HL-60 (cell line): ENCODE measurements around the gene MMP25.

Experiments used
- DNase-seq, 2 experiments: peaks; one replicate each; pipeline ENCODE4 v3.0.0-alpha.2; 2010 to 2020; ENCODE audit warnings: low read depth in 1 of 2, low spot score in 1 of 2
- H3K27ac ChIP-seq: fragments of 250-450 bp; sonication (Bioruptor Pico); replicated peaks from 2 replicates; pipeline ENCODE4 v1.5.1; 2020; ENCODE audit warnings: mild to moderate bottlenecking, moderate library complexity
- H3K27me3 ChIP-seq: fragments of 250-450 bp; sonication (Bioruptor Pico); 2 replicates; pipeline ENCODE4 v1.5.1; 2021; ENCODE audit warnings: mild to moderate bottlenecking, moderate library complexity; ENCODE audit not compliant: insufficient read depth, poor library complexity, severe bottlenecking
- H3K4me3 ChIP-seq: replicated peaks from 2 replicates; pipeline ENCODE4 v1.5.1; 2011; ENCODE audit warnings: mild to moderate bottlenecking, control low read depth, low read length; ENCODE audit not compliant: insufficient read depth
- CTCF ChIP-seq: IDR thresholded peaks from one replicate; pipeline ENCODE4 v1.5.1; 2011; ENCODE audit warnings: low read length, control low read depth, inconsistent platforms; ENCODE audit not compliant: insufficient read depth
- GABPA ChIP-seq: IDR thresholded peaks from 2 replicates; pipeline ENCODE4 v1.6.1; 2012; ENCODE audit warnings: low read depth
- POLR2AphosphoS5 ChIP-seq: IDR thresholded peaks from 2 replicates; pipeline ENCODE4 v1.6.1; 2012; ENCODE audit warnings: low read depth
- SPI1 ChIP-seq: IDR thresholded peaks from 2 replicates; pipeline ENCODE4 v1.6.1; 2012; ENCODE audit warnings: low read depth, mild to moderate bottlenecking, borderline replicate concordance
- TF ChIP-seq, protein P1 (sequence below): IDR thresholded peaks from 2 replicates; pipeline ENCODE4 v1.6.1; 2012; ENCODE audit warnings: low read depth; ENCODE audit not compliant: insufficient replicate concordance

The MMP25 gene

DNA sequence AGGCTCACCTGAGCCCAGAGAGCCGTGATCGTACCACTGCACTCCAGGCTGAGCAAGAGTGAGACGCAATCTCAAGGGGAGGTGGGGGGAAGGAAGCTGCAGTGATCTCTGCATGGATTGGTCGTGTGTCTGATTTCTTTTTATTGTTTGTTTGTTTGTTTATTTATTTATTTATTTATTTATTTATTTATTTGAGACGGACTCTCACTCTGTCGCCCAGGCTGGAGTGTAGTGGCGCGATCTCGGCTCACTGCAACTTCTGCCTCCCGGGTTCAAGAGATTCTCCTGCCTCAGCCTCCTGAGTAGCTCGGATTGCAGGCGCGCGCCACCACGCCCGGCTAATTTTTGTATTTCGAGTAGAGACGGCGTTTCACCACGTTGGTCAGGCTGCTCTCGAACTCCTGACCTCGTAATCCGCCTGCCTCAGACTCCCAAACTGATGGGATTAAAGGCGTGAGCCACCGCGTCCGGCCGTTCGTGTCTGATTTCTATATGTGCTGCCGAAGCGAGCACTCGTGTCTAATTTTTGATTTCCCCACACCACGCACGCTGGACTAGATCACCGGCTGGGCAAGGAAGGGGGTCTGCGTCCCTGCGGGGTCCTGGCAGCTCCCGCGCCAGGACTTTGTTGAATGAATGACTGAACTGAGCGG is 26.6 kb upstream of the MMP25 start:
- TF ChIP-seq POLR2AphosphoS5: no peak
- no peak for TF ChIP-seq SPI1
- no peak for TF ChIP-seq GABPA
- TF ChIP-seq CTCF: no peak
- TF ChIP-seq, protein P1, sequence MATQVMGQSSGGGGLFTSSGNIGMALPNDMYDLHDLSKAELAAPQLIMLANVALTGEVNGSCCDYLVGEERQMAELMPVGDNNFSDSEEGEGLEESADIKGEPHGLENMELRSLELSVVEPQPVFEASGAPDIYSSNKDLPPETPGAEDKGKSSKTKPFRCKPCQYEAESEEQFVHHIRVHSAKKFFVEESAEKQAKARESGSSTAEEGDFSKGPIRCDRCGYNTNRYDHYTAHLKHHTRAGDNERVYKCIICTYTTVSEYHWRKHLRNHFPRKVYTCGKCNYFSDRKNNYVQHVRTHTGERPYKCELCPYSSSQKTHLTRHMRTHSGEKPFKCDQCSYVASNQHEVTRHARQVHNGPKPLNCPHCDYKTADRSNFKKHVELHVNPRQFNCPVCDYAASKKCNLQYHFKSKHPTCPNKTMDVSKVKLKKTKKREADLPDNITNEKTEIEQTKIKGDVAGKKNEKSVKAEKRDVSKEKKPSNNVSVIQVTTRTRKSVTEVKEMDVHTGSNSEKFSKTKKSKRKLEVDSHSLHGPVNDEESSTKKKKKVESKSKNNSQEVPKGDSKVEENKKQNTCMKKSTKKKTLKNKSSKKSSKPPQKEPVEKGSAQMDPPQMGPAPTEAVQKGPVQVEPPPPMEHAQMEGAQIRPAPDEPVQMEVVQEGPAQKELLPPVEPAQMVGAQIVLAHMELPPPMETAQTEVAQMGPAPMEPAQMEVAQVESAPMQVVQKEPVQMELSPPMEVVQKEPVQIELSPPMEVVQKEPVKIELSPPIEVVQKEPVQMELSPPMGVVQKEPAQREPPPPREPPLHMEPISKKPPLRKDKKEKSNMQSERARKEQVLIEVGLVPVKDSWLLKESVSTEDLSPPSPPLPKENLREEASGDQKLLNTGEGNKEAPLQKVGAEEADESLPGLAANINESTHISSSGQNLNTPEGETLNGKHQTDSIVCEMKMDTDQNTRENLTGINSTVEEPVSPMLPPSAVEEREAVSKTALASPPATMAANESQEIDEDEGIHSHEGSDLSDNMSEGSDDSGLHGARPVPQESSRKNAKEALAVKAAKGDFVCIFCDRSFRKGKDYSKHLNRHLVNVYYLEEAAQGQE: no peak
- H3K27me3 ChIP-seq: no peaks in the 10 kb centered on the region
- DNase-seq: no peak
- H3K4me3 ChIP-seq: peak overlapping the region; percentile 70
- peak overlapping the region; percentile 31 for H3K27ac ChIP-seq

DNA sequence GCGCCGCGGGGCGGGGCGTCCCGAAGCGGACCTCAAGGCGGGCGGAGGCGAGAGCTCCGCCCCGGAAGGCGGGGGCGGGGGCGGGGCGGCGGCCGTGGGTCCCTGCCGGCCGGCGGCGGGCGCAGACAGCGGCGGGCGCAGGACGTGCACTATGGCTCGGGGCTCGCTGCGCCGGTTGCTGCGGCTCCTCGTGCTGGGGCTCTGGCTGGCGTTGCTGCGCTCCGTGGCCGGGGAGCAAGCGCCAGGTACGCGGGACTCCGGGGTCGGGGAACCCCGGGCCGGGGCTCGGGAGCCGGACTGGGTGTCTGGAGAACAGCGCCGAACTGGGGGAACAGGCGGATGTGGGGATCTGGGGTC is 26.1 kb upstream of the MMP25 start, which contains the start of gene TNFRSF12A:
TSS of gene TNFRSF12A (plus strand) at position 122 of the 357 bp plus-strand sequence. CDS start at position 152, 30 bp downstream.
- Histone ChIP-seq H3K4me3 (peak within 1 kb of the TSS; percentile 70), H3K27me3 (no peaks in the 10 kb centered on the region)

More for the DNA sequence above, 26.1 kb upstream of the MMP25 start, which contains the start of gene TNFRSF12A:
- H3K27ac ChIP-seq: peak within 1 kb of the TSS; percentile 72
- no peak for TF ChIP-seq SPI1
- no peak for TF ChIP-seq CTCF
- TF ChIP-seq POLR2AphosphoS5: peak; percentile 66; the same call in 1 of the 2 replicates
- no peak for TF ChIP-seq GABPA
- TF ChIP-seq, protein P1: no peak
- DNase-seq: peak in 1 of 2 experiments; percentile 70
